CD14-positive monocyte (primary cell): ENCODE measurements around the gene LZTR1. TPM values are rescaled to one million over a fixed set of nuclear protein-coding genes. Genes with fewer than 3 reads are reported as not detected.

ENCODE experiments used
- DNase-seq, 3 donors: peaks; one replicate each; pipeline ENCODE4 v3.0.0-alpha.2; 2011 to 2022
- H2AFZ ChIP-seq: 2 replicates; pipeline ENCODE4 v1.6.0; 2012; ENCODE audit warnings: mild to moderate bottlenecking, low read depth, low read length, inconsistent platforms; ENCODE audit not compliant: insufficient read depth, poor library complexity, severe bottlenecking
- H3K27ac ChIP-seq, 2 donors: 1 replicate in 1 of 2; 2 replicates in 1 of 2; pipeline ENCODE4 v1.5.1; 2012 to 2013; ENCODE audit warnings: low read length in 2 of 2, control low read depth in 1 of 2, inconsistent platforms in 1 of 2, low read depth in 1 of 2, mild to moderate bottlenecking in 1 of 2
- H3K27me3 ChIP-seq, 2 donors: one replicate each; pipeline versions ENCODE4 v1.6.0 to v1.6.1; 2011 to 2013; ENCODE audit warnings: low read length in 2 of 2; ENCODE audit not compliant: control insufficient read depth in 2 of 2, insufficient read depth in 2 of 2
- H3K36me3 ChIP-seq, 2 donors: replicated peaks in 1 of 2; 1 replicate in 1 of 2; 2 replicates in 1 of 2; pipeline versions ENCODE4 v1.5.1 to v1.6.1; 2012 to 2013; ENCODE audit warnings: low read length in 2 of 2, control low read depth in 1 of 2, inconsistent platforms in 1 of 2, mild to moderate bottlenecking in 1 of 2; ENCODE audit not compliant: insufficient read depth in 2 of 2, control insufficient read depth in 1 of 2
- H3K4me1 ChIP-seq, 2 donors: 1 replicate in 1 of 2; 2 replicates in 1 of 2; pipeline versions ENCODE4 v1.5.1 to v1.6.1; 2012 to 2013; ENCODE audit warnings: low read length in 2 of 2, control low read depth in 1 of 2, inconsistent platforms in 1 of 2, mild to moderate bottlenecking in 1 of 2, moderate library complexity in 1 of 2; ENCODE audit not compliant: insufficient read depth in 2 of 2, control insufficient read depth in 1 of 2
- H3K4me2 ChIP-seq: replicated peaks from 2 replicates; pipeline ENCODE3; 2012; ENCODE audit warnings: low read length, moderate library complexity, mild to moderate bottlenecking; ENCODE audit not compliant: poor library complexity, severe bottlenecking; ENCODE audit errors: extremely low read depth
- H3K4me3 ChIP-seq, 3 experiments: fragments of 200-600 bp in 1 of 3; sonication (generic) in 1 of 3; replicated peaks in 1 of 3; 1 replicate in 2 of 3; 2 replicates in 1 of 3; pipeline ENCODE4 v1.5.1; 2011 to 2013; ENCODE audit warnings: low read length in 3 of 3, mild to moderate bottlenecking in 3 of 3, control low read depth in 2 of 3, low read depth in 2 of 3, inconsistent platforms in 1 of 3, moderate library complexity in 1 of 3
- H3K79me2 ChIP-seq: 2 replicates; pipeline ENCODE4 v1.6.0; 2012; ENCODE audit warnings: mild to moderate bottlenecking, control low read depth, inconsistent platforms, low read length, moderate library complexity; ENCODE audit not compliant: insufficient read depth
- H3K9ac ChIP-seq: 2 replicates; pipeline ENCODE4 v1.6.0; 2017; ENCODE audit warnings: low read length, mild to moderate bottlenecking; ENCODE audit not compliant: insufficient read depth, poor library complexity, severe bottlenecking
- H3K9me3 ChIP-seq, 2 donors: replicated peaks in 1 of 2; 1 replicate in 1 of 2; 2 replicates in 1 of 2; pipeline versions ENCODE4 v1.5.1 to v1.6.1; 2012 to 2013; ENCODE audit warnings: low read length in 2 of 2, control low read depth in 1 of 2; ENCODE audit not compliant: control insufficient read depth in 1 of 2, insufficient read depth in 1 of 2
- H4K20me1 ChIP-seq: 2 replicates; pipeline ENCODE4 v1.6.0; 2012; ENCODE audit warnings: mild to moderate bottlenecking, low read length, control low read depth, moderate library complexity; ENCODE audit not compliant: insufficient read depth
- H3K27ac Mint-ChIP-seq, 7 donors: one replicate each; pipeline ENCODE4 v1.8.0; 2020; ENCODE audit warnings: mild to moderate bottlenecking in 7 of 7, mixed read lengths in 7 of 7, moderate library complexity in 6 of 7, inconsistent platforms in 2 of 7
- H3K27me3 Mint-ChIP-seq, 3 donors: one replicate each; pipeline ENCODE4 v1.8.0; 2021 to 2022; ENCODE audit warnings: low read depth in 3 of 3, mild to moderate bottlenecking in 3 of 3, mixed read lengths in 3 of 3, moderate library complexity in 3 of 3, inconsistent platforms in 1 of 3
- H3K36me3 Mint-ChIP-seq, 2 donors: one replicate each; pipeline ENCODE4 v1.8.0; 2020; ENCODE audit warnings: mixed read lengths in 2 of 2, inconsistent platforms in 1 of 2, mild to moderate bottlenecking in 1 of 2
- H3K4me1 Mint-ChIP-seq: one replicate; pipeline ENCODE4 v1.8.0; 2020; ENCODE audit warnings: mild to moderate bottlenecking, mixed read lengths
- H3K4me3 Mint-ChIP-seq, 2 donors: one replicate each; pipeline ENCODE4 v1.8.0; 2020; ENCODE audit warnings: mild to moderate bottlenecking in 2 of 2, mixed read lengths in 2 of 2, moderate library complexity in 1 of 2
- H3K9me3 Mint-ChIP-seq, 7 donors: one replicate each; pipeline ENCODE4 v1.8.0; 2020 to 2022; ENCODE audit warnings: mixed read lengths in 7 of 7, mild to moderate bottlenecking in 6 of 7, moderate library complexity in 6 of 7, inconsistent platforms in 2 of 7
- CTCF ChIP-seq: fragments of 200-600 bp; IDR thresholded peaks from one replicate; pipeline ENCODE4 v1.8.0; 2022; ENCODE audit warnings: antibody characterized with exemption, mild to moderate bottlenecking
- WGBS: methylation state at CpG from one replicate; pipeline ENCODE4 v1.1.5; 2013; ENCODE audit warnings: missing lambda C conversion rate; ENCODE audit not compliant: insufficient coverage; 5-methylcytosine and 5-hydroxymethylcytosine counted together
- intact Hi-C, 2 donors: fragments of 100-400 bp; cut with micrococcal nuclease; formaldehyde crosslinking; loops; one replicate each; pipeline versions ENCODE4 v1.15.0 to v1.15.1; 2023
- polyA plus RNA-seq, 3 donors: library from polyadenylated mRNA; depleted of rRNA in 1 of 3; unstranded in 2 of 3; stranded (reverse) in 1 of 3; fragments of 300-500 nt in 2 of 3; fragments of >200 nt in 1 of 3; fragmentation: Illumina TruSeq in 2 of 3; gene quantifications; 1 replicate in 2 of 3; 2 replicates in 1 of 3; pipeline ENCODE4 v1.2.3, GENCODE V29; 2012 to 2021

The LZTR1 gene
- polyA plus RNA-seq, 3 donors: 7.1 to 63.3 (median 11.5) TPM

- TF ChIP-seq CTCF: no peak
- peaks cover 26% of the 10 kb centered on the region for H3K4me1 Mint-ChIP-seq
- peak overlapping the region; percentile 90 for H3K9ac ChIP-seq
- H3K4me3 Mint-ChIP-seq: peak overlapping the region; percentile 84 to 94
- H3K36me3 ChIP-seq: peaks cover 37 to 41% of the 10 kb centered on the region in 2 donors
- H3K27ac Mint-ChIP-seq: peak overlapping the region; percentile 95 to 99 (median 98)
- no peak for DNase-seq
- peaks cover 24 to 30% of the 10 kb centered on the region in 2 donors for H3K4me1 ChIP-seq
- WGBS: 2% methylated on average over 21 of the region's 26 CpGs
- peaks cover 16 to 32% of the 10 kb centered on the region in 2 donors for H3K36me3 Mint-ChIP-seq
- H3K27ac ChIP-seq: peak overlapping the region; percentile 91 to 95
- intact Hi-C loops: loop anchor here in 1 of 2 donors (5.0 kb wide), 2 partner anchors 84 to 144 kb away; partner anchors contain the start of genes CRKL, PI4KA and SNAP29
- peaks cover 0 to 1% (median 0%) of the 10 kb centered on the region in 7 donors for H3K9me3 Mint-ChIP-seq
- no peaks in the 10 kb centered on the region for H3K27me3 ChIP-seq
- H3K4me3 ChIP-seq: peak overlapping the region; percentile 53 to 79 (median 66)
- H3K9me3 ChIP-seq: no peaks in the 10 kb centered on the region
- peak overlapping the region; percentile 78 for H2AFZ ChIP-seq
- H3K27me3 Mint-ChIP-seq: peaks cover 0 to 5% (median 1%) of the 10 kb centered on the region in 3 donors
- H3K79me2 ChIP-seq: peaks cover 13% of the 10 kb centered on the region
- H4K20me1 ChIP-seq: no peaks in the 10 kb centered on the region
- H3K4me2 ChIP-seq: peak overlapping the region; percentile 73
These were observed 19.0 kb downstream of the LZTR1 start for GRCh38 chr22:21000987-21001600.

- peak within 1 kb of the TSS; percentile 95 to 99 (median 98) for H3K27ac Mint-ChIP-seq
- peak within 1 kb of the TSS; percentile 73 for H3K4me2 ChIP-seq
- H3K4me1 Mint-ChIP-seq: peaks cover 26% of the 10 kb centered on the region
- no peak for TF ChIP-seq CTCF
- H3K27ac ChIP-seq: peak within 1 kb of the TSS; percentile 91 to 95
- H2AFZ ChIP-seq: peak within 1 kb of the TSS; percentile 78
- WGBS: under 1% methylated on average over 83 of the region's 83 CpGs
- H3K27me3 Mint-ChIP-seq: peaks cover 0 to 5% (median 1%) of the 10 kb centered on the region in 3 donors
- peak; percentile 95 to 98 (median 97) for DNase-seq
- peak within 1 kb of the TSS; percentile 53 to 79 (median 66) for H3K4me3 ChIP-seq
- H3K4me3 Mint-ChIP-seq: peak within 1 kb of the TSS; percentile 84 to 94
- H3K36me3 ChIP-seq: peaks cover 31 to 34% of the 10 kb centered on the region in 2 donors
- peaks cover 11 to 27% of the 10 kb centered on the region in 2 donors for H3K36me3 Mint-ChIP-seq
- no peaks in the 10 kb centered on the region for H3K9me3 ChIP-seq
- peaks cover 0 to 1% (median 0%) of the 10 kb centered on the region in 7 donors for H3K9me3 Mint-ChIP-seq
- peak within 1 kb of the TSS; percentile 90 for H3K9ac ChIP-seq
- intact Hi-C loops: loop anchor here in 1 of 2 donors (5.0 kb wide), 2 partner anchors 84 to 144 kb away; partner anchors contain the start of genes CRKL, PI4KA and SNAP29
- H4K20me1 ChIP-seq: no peaks in the 10 kb centered on the region
- H3K4me1 ChIP-seq: peaks cover 24 to 30% of the 10 kb centered on the region in 2 donors
- peaks cover 13% of the 10 kb centered on the region for H3K79me2 ChIP-seq
- H3K27me3 ChIP-seq: no peaks in the 10 kb centered on the region
These were observed 19.7 kb downstream of the LZTR1 start, which contains the start of gene THAP7 for GRCh38 chr22:21001601-21002325. TSS of gene THAP7 (minus strand) at chr22:21002118. CDS start at chr22:21001911, 207 bp downstream.
